Measurements from ENCODE around the gene PDCD1LG2. TPM values are rescaled to one million over a fixed set of nuclear protein-coding genes. Genes with fewer than 3 reads are reported as not detected.

The PDCD1LG2 gene
- total RNA-seq, 1 donor from 2014 or later, result 8.8 TPM

- no peaks in the 10 kb centered on the region for H3K4me1 Mint-ChIP-seq (ENCODE audit: low read depth, unreplicated experiment)
- no peak overlapping the region for H3K9ac ChIP-seq (ENCODE audit: low read length)
- H3K4me1 ChIP-seq (ENCODE audit: insufficient read depth, low read length), result no peaks in the 10 kb centered on the region
- FAIRE-seq (no peak), DNase-seq (ENCODE audit: low read depth) (no peak)
- H3K9me3 Mint-ChIP-seq (ENCODE audit: unreplicated experiment), result no peaks in the 10 kb centered on the region
- no peak overlapping the region for H3K4me3 ChIP-seq (ENCODE audit: insufficient read depth, low read depth, low read length)
- no peaks in the 10 kb centered on the region for H3K27me3 ChIP-seq (ENCODE audit: insufficient read depth, low read length)
- no peak overlapping the region for H3K4me3 Mint-ChIP-seq (ENCODE audit: unreplicated experiment)
- H3K27me3 Mint-ChIP-seq (ENCODE audit: low read depth, unreplicated experiment), result no peaks in the 10 kb centered on the region
- H3K9me3 ChIP-seq (ENCODE audit: insufficient read depth, low read depth, low read length), result no peaks in the 10 kb centered on the region
- no peak overlapping the region for H3K27ac ChIP-seq (ENCODE audit: low read depth, low read length)
- no peak overlapping the region for H3K27ac Mint-ChIP-seq (ENCODE audit: unreplicated experiment)
- H2AFZ ChIP-seq (ENCODE audit: low read depth, low read length), result no peak overlapping the region
- no peaks in the 10 kb centered on the region for H4K20me1 ChIP-seq (ENCODE audit: insufficient read depth, low read length)
- no peak for TF ChIP-seq EZH2 (IDR thresholded peaks at IDR 0.05; ENCODE audit: insufficient read depth, low read length)
- TF ChIP-seq CTCF (IDR thresholded peaks at IDR 0.05; ENCODE audit: insufficient read depth, low read depth, low read length), result no peak
- no peaks in the 10 kb centered on the region for H3K79me2 ChIP-seq (ENCODE audit: insufficient read depth, low read length)
- no peak overlapping the region for H3K4me2 ChIP-seq (ENCODE audit: low read length)
- H3K36me3 Mint-ChIP-seq (ENCODE audit: low read depth, unreplicated experiment), result peaks cover 29% of the 10 kb centered on the region
- H3K36me3 ChIP-seq (ENCODE audit: insufficient read depth, low read length), result peaks cover 45% of the 10 kb centered on the region
These were observed 43.6 kb upstream of the PDCD1LG2 start for GRCh38 chr9:5466766-5467165.

GRCh38 chr9:5468850-5469249, 41.5 kb upstream of the PDCD1LG2 start:
- no peaks in the 10 kb centered on the region for H3K4me1 Mint-ChIP-seq (ENCODE audit: low read depth, unreplicated experiment)
- no peak overlapping the region for H3K9ac ChIP-seq (ENCODE audit: low read length)
- no peaks in the 10 kb centered on the region for H3K9me3 ChIP-seq (ENCODE audit: insufficient read depth, low read depth, low read length)
- TF ChIP-seq EZH2 (IDR thresholded peaks at IDR 0.05; ENCODE audit: insufficient read depth, low read length) (no peak), CTCF (IDR thresholded peaks at IDR 0.05; ENCODE audit: insufficient read depth, low read depth, low read length) (no peak)
- H4K20me1 ChIP-seq (ENCODE audit: insufficient read depth, low read length), result no peaks in the 10 kb centered on the region
- H3K9me3 Mint-ChIP-seq (ENCODE audit: unreplicated experiment), result no peaks in the 10 kb centered on the region
- no peaks in the 10 kb centered on the region for H3K79me2 ChIP-seq (ENCODE audit: insufficient read depth, low read length)
- H3K4me1 ChIP-seq (ENCODE audit: insufficient read depth, low read length), result no peaks in the 10 kb centered on the region
- H3K4me3 Mint-ChIP-seq (ENCODE audit: unreplicated experiment), result no peak overlapping the region
- peaks cover 16% of the 10 kb centered on the region for H3K36me3 Mint-ChIP-seq (ENCODE audit: low read depth, unreplicated experiment)
- no peak overlapping the region for H3K27ac Mint-ChIP-seq (ENCODE audit: unreplicated experiment)
- no peak overlapping the region for H2AFZ ChIP-seq (ENCODE audit: low read depth, low read length)
- H3K4me3 ChIP-seq (ENCODE audit: insufficient read depth, low read depth, low read length), result no peak overlapping the region
- no peak for FAIRE-seq
- H3K27ac ChIP-seq (ENCODE audit: low read depth, low read length), result no peak overlapping the region
- DNase-seq (ENCODE audit: low read depth), result no peak
- no peaks in the 10 kb centered on the region for H3K27me3 ChIP-seq (ENCODE audit: insufficient read depth, low read length)
- peaks cover 32% of the 10 kb centered on the region for H3K36me3 ChIP-seq (ENCODE audit: insufficient read depth, low read length)
- no peak overlapping the region for H3K4me2 ChIP-seq (ENCODE audit: low read length)
- no peaks in the 10 kb centered on the region for H3K27me3 Mint-ChIP-seq (ENCODE audit: low read depth, unreplicated experiment)

GRCh38 chr9:5470122-5470521, 40.2 kb upstream of the PDCD1LG2 start:
- Histone ChIP-seq H3K27me3 (ENCODE audit: insufficient read depth, low read length) (no peaks in the 10 kb centered on the region), H3K27ac (ENCODE audit: low read depth, low read length) (no peak overlapping the region), H3K4me2 (ENCODE audit: low read length) (no peak overlapping the region), H4K20me1 (ENCODE audit: insufficient read depth, low read length) (no peaks in the 10 kb centered on the region), H3K9me3 (ENCODE audit: insufficient read depth, low read depth, low read length) (no peaks in the 10 kb centered on the region), H3K4me3 (ENCODE audit: insufficient read depth, low read depth, low read length) (no peak overlapping the region), H2AFZ (ENCODE audit: low read depth, low read length) (no peak overlapping the region), H3K4me1 (ENCODE audit: insufficient read depth, low read length) (no peaks in the 10 kb centered on the region), H3K79me2 (ENCODE audit: insufficient read depth, low read length) (no peaks in the 10 kb centered on the region), H3K9ac (ENCODE audit: low read length) (no peak overlapping the region), H3K36me3 (ENCODE audit: insufficient read depth, low read length) (peaks cover 27% of the 10 kb centered on the region)
- Mint-ChIP-seq H3K27ac (ENCODE audit: unreplicated experiment) (no peak overlapping the region), H3K4me1 (ENCODE audit: low read depth, unreplicated experiment) (no peaks in the 10 kb centered on the region), H3K27me3 (ENCODE audit: low read depth, unreplicated experiment) (no peaks in the 10 kb centered on the region), H3K9me3 (ENCODE audit: unreplicated experiment) (no peaks in the 10 kb centered on the region), H3K36me3 (ENCODE audit: low read depth, unreplicated experiment) (peaks cover 14% of the 10 kb centered on the region), H3K4me3 (ENCODE audit: unreplicated experiment) (no peak overlapping the region)
- DNase-seq (ENCODE audit: low read depth) (no peak), FAIRE-seq (no peak)
- no peak for TF ChIP-seq CTCF (IDR thresholded peaks at IDR 0.05; ENCODE audit: insufficient read depth, low read depth, low read length)
- TF ChIP-seq EZH2 (IDR thresholded peaks at IDR 0.05; ENCODE audit: insufficient read depth, low read length), result no peak

Data from astrocyte (in vitro differentiated cells and primary cell).